Activated B cell treated with CpG ODN at 0.5 μM for 24 hours (primary cell): ENCODE measurements around the gene DNAH1. TPM values are rescaled to one million over a fixed set of nuclear protein-coding genes. Genes with fewer than 3 reads are reported as not detected.

Source experiments
- ATAC-seq: fragments of 200-7000 bp; cut with Tn5 transposase; one replicate; pipeline ENCODE4 v1.10.0; 2021; ENCODE audit warnings: low read depth, mild to moderate bottlenecking, moderate library complexity
- CTCF ChIA-PET: fragments of 350-600 bp; sonication (Branson Sonifier 250); formaldehyde crosslinking; loops from one replicate; lab custom pipeline; 2021; ENCODE audit warnings: antibody characterized with exemption; lab: Charles Lee
- POLR2A ChIA-PET: fragments of 350-600 bp; sonication (Branson Sonifier 250); formaldehyde crosslinking; loops from one replicate; lab custom pipeline; 2021; ENCODE audit warnings: antibody characterized with exemption; lab: Charles Lee
- DNase-seq: peaks from one replicate; pipeline ENCODE4 v3.0.0; 2022
- H3K27ac Mint-ChIP-seq: one replicate; pipeline ENCODE4 v1.8.0; 2020; ENCODE audit warnings: mixed read lengths
- H3K27me3 Mint-ChIP-seq: one replicate; pipeline ENCODE4 v1.8.0; 2021; ENCODE audit warnings: mixed read lengths
- H3K36me3 Mint-ChIP-seq: one replicate; pipeline ENCODE4 v1.8.0; 2021; ENCODE audit warnings: low read depth, mixed read lengths
- H3K4me1 Mint-ChIP-seq: one replicate; pipeline ENCODE4 v1.8.0; 2021; ENCODE audit warnings: mixed read lengths
- H3K4me3 Mint-ChIP-seq: one replicate; pipeline ENCODE4 v1.8.0; 2020; ENCODE audit warnings: mild to moderate bottlenecking, mixed read lengths
- H3K9me3 Mint-ChIP-seq: one replicate; pipeline ENCODE4 v1.8.0; 2020; ENCODE audit warnings: mixed read lengths
- CTCF ChIP-seq: fragments of 200-600 bp; IDR thresholded peaks from one replicate; pipeline ENCODE4 v1.8.0; 2022; ENCODE audit warnings: antibody characterized with exemption, mild to moderate bottlenecking
- intact Hi-C: fragments of 100-400 bp; cut with micrococcal nuclease; formaldehyde crosslinking; loops from one replicate; pipeline ENCODE4 v1.15.1; 2024
- total RNA-seq: library from RNA; stranded (reverse); gene quantifications from 2 replicates; pipeline ENCODE4 v1.2.3, GENCODE V29; 2022

The DNAH1 gene
- total RNA-seq, 1 donor from 2014 or later = 25.8 TPM

- POLR2A ChIA-PET = no interaction called here
- CTCF ChIA-PET = no interaction called here
- Mint-ChIP-seq H3K4me3 (no peak overlapping the region), H3K4me1 (no peaks in the 10 kb centered on the region), H3K27ac (no peak overlapping the region), H3K9me3 (no peaks in the 10 kb centered on the region), H3K36me3 (peaks cover 59% of the 10 kb centered on the region), H3K27me3 (no peaks in the 10 kb centered on the region)
- no peak for TF ChIP-seq CTCF
- intact Hi-C loops = no loop called here
- no peak for ATAC-seq
- DNase-seq = no peak
These were observed 43.2 kb downstream of the DNAH1 start for GRCh38 chr3:52359116-52359855.

- Mint-ChIP-seq H3K9me3 (no peaks in the 10 kb centered on the region), H3K36me3 (peaks cover 61% of the 10 kb centered on the region), H3K27ac (no peak overlapping the region), H3K4me1 (no peaks in the 10 kb centered on the region), H3K27me3 (no peaks in the 10 kb centered on the region), H3K4me3 (no peak overlapping the region)
- DNase-seq (no peak), ATAC-seq (no peak)
- no peak for TF ChIP-seq CTCF
- intact Hi-C loops = no loop called here
- POLR2A ChIA-PET = no interaction called here
- CTCF ChIA-PET = no interaction called here
These were observed 44.9 kb downstream of the DNAH1 start for GRCh38 chr3:52361011-52361410.

- Mint-ChIP-seq H3K27ac (no peak overlapping the region), H3K27me3 (no peaks in the 10 kb centered on the region), H3K9me3 (no peaks in the 10 kb centered on the region), H3K36me3 (peaks cover 59% of the 10 kb centered on the region), H3K4me3 (no peak overlapping the region), H3K4me1 (no peaks in the 10 kb centered on the region)
- no peak for TF ChIP-seq CTCF
- ChIA-PET POLR2A (no interaction called here), CTCF (no interaction called here)
- no peak for DNase-seq
- ATAC-seq = no peak
- intact Hi-C loops = no loop called here
These were observed 45.3 kb downstream of the DNAH1 start for GRCh38 chr3:52361454-52361853.

GRCh38 chr3:52361898-52362297 lies 45.8 kb downstream of the DNAH1 start:
- Mint-ChIP-seq H3K4me1 (no peaks in the 10 kb centered on the region), H3K4me3 (no peak overlapping the region), H3K36me3 (peaks cover 58% of the 10 kb centered on the region), H3K27me3 (no peaks in the 10 kb centered on the region), H3K9me3 (no peaks in the 10 kb centered on the region), H3K27ac (no peak overlapping the region)
- TF ChIP-seq CTCF = no peak
- no peak for ATAC-seq
- ChIA-PET CTCF (no interaction called here), POLR2A (no interaction called here)
- intact Hi-C loops = no loop called here
- no peak for DNase-seq

DNA sequence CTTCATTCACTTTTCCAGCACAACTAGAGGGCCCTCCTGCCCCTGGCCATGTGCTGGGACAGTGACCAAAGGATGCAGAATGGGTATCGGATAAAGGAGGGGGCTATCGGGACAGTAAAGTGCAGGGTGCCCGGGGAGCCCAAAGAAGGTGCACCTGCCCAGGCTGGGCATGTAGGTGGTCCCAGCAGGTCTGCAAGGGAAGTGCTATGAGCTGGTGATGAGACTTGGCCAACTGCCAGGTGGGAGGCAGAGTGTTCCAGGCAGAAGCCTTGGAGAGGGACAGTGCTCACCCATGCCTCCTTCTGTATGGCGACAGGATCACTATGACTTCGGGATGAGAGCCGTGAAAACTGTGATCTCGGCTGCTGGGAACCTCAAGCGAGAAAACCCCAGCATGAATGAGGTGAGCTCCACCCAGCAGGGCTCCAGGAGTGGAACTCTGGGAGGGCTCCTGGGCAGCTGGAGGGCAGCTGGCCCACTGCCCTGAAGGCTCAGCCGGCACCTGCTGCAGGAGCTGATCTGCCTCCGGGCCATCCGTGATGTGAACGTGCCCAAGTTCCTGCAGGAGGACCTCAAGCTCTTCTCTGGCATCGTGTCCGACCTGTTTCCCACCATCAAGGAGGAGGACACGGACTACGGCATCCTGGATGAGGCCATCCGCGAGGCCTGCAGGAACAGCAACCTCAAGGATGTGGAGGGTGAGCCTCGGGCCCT lies 48.4 kb downstream of the DNAH1 start:
- ChIA-PET CTCF (no interaction called here), POLR2A (interaction anchor here (0.6 kb wide), 1 partner anchor 25 kb away, joined by 4 read pairs; no protein-coding TSS in a partner anchor)
- H3K9me3 Mint-ChIP-seq = no peaks in the 10 kb centered on the region
- no peaks in the 10 kb centered on the region for H3K4me1 Mint-ChIP-seq
- DNase-seq (no peak), ATAC-seq (no peak)
- TF ChIP-seq CTCF = no peak
- H3K27ac Mint-ChIP-seq = no peak overlapping the region
- intact Hi-C loops = no loop called here
- H3K4me3 Mint-ChIP-seq = no peak overlapping the region
- peaks cover 62% of the 10 kb centered on the region for H3K36me3 Mint-ChIP-seq
- no peaks in the 10 kb centered on the region for H3K27me3 Mint-ChIP-seq
